Islet of Langerhans (tissue), 1 donor: Measurements from ENCODE around the gene DPEP2.
"Not testable (repeated sequence)": the region's sequence is repeated elsewhere in the genome, so short reads cannot be mapped to it uniquely, and the experiment has no call there.

Source experiments
- FAIRE-seq: peaks from one replicate; lab custom pipeline; 2011; peaks lifted over from hg19 to GRCh38; lab: Jason Lieb, UNC

Gene DPEP2

DNA sequence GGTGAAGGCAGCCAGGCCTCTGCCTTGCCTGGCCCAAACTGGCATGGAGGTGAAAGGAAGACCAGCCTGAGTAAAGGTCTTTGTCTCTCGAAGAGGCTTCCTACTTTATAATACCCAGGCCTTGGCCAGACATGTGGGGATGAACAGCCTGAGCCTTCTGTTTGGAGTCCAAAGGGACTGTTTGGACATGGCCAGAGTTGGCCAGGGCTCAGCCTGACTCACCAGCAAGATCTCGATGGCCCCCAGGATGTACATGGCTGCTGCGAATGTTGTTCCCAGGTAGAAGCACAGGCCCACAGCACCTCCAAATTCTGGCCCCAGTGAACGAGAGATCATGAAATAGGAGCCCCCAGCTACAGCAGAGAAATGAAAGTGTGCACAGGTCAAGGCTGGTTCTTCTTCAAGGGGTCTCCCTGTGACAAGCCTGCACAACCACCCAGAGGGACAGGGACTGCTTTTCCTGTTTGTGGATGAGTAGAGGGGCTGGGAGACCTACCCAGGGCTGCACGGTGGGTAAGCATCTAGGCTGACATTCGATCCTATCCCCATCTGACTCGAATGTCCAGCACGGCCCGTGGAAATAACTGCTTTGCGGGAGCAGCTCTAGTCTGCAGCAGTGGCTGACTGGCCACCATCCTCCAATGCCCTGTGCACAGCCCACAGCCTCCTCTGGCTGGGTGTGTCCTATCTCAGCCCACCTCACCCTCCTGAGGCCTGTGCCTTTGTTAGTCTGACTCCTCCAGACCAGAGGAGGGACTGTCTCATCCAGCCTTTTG, 44.7 kb downstream of the DPEP2 start:
- no peak for FAIRE-seq

DNA sequence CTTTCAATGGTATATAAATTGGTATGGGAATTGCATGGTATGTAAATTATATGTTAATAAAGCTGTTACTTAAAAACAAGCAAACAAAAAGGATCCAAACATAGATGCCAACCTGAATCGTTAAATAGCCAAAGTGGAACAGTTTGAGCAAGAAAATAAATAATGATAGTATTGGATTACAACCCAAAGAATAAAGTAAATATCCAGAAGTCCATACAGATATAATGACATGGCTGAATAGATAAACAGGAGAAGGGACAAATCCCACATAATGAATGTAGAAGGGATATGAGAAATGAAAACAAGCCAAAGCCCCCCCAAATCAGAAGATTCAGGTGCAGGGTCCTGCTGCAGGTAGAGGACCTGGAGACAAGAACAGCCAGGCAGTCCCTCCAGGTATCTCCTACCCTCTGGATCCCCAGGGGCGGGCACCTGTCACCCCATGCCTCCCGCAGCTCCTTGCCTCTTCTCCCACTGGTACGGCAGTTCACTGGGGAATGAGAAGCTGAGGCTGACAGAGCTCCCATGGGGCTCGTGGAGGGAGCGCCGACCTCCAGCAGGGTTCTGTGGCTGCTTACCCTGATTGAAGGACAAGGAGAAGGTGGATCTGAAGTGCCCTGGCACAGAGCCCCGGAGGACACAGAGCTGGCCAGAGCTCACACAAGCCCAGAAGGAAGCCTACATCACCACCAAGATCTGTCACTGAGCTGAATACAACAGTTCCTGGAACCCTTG, 45.5 kb downstream of the DPEP2 start:
- no peak for FAIRE-seq

GRCh38 chr16:67951485-67951884, 47.8 kb downstream of the DPEP2 start:
- no peak for FAIRE-seq

DNA sequence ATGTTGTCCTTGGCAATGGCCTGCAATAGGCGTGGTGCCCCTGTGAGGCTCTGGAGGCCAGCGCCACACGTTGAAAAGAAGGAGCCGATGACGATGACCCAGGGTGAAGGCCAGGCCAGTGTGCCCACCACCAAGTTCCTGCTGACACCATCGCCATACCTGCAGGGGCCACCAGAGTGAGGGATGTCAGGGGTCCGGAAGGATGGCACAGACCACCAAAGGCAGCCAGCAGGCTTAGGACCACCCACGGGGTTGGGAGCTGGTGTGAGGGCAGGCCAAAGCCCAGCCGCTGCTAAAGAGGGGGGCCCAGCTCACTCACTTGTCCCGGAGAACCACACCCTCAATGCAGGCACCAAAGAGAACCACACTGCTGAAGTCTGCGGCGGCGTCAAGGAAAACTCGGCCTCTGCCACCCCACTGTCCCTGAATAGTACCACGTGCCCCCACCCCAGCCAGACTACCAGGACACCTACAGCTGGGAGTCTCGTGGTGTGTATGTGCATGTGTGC, 48.9 kb downstream of the DPEP2 start:
- FAIRE-seq: no peak

DNA sequence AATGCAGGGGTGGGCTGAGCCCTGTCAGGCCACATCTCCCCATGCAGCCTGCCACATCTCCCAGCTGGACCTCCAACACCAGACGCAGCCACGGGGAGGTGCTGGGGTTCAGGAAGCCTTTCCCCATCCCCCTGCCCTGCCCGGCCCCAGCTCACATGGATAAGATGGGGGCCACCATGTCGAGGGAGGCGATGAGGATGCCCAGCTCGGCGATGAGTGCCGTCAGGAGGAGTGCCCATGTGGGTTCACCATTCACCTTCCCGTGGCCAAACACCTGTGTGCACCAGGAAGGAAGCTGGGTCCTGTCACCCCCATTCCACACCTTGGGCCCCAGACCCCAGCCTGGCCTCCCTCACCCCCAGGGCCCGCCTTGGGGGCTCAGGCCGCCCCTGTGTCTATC, 49.6 kb downstream of the DPEP2 start:
- FAIRE-seq: no peak

- FAIRE-seq: no peak
These were observed 51.3 kb downstream of the DPEP2 start for GRCh38 chr16:67948015-67948414.

- no peak for FAIRE-seq
These were observed 52.2 kb downstream of the DPEP2 start for GRCh38 chr16:67946966-67947558.

- FAIRE-seq: no peak
These were observed 53.1 kb downstream of the DPEP2 start for GRCh38 chr16:67946128-67946569.

- FAIRE-seq: no peak
These were observed 53.8 kb downstream of the DPEP2 start for GRCh38 chr16:67945392-67945933.

GRCh38 chr16:67944690-67945391, 54.4 kb downstream of the DPEP2 start:
- no peak for FAIRE-seq

DNA sequence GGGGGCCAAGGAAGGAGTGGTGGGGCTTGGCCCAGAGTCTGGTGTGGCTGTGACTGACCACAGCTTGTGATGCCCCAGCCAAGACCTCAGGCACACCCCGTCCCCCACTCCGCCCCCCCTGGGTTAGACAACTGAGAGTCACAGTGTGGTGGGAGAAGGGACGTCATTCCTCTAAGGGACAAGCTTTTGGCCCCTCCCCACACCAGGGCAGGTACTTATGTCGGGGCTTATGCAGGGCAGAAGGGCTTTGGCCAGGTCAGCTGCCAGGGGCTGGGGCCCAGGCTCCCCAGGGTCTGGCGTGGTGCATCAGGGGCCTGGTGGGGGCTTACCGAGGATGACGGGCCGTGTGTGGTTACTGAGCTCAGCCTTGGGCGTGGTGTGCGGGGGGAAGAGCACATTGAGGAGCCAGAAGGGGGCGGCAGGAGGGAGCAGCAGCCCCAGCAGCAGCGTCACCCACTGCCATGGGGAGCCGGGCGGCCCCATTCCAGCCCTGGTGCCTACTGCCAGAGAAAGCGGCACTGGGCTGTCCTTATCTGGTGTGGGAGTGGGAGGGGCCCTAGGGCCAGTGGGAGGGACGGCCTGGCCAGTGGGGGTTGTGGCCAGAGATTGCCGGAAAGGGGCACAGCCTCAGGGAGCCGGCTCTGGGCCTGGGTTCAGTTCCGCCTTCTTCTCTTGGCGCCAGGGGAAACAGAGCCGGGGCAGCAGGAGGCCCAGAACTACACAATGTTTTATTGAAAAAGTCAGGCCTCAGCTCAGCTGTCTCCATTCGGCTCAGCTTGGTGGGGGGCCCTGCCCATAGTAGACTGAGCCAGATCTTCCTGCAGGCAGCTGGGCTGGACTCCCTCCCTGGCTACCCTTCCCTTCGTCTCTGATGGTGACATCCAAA, 55.4 kb downstream of the DPEP2 start, which contains the start of gene LCAT:
LCAT (minus strand) TSS at position 502 of the 886 bp plus-strand sequence; CDS start at position 483, 19 bp downstream.
- FAIRE-seq: no peak

GRCh38 chr16:67943256-67943618, 56.0 kb downstream of the DPEP2 start:
- FAIRE-seq: no peak

DNA sequence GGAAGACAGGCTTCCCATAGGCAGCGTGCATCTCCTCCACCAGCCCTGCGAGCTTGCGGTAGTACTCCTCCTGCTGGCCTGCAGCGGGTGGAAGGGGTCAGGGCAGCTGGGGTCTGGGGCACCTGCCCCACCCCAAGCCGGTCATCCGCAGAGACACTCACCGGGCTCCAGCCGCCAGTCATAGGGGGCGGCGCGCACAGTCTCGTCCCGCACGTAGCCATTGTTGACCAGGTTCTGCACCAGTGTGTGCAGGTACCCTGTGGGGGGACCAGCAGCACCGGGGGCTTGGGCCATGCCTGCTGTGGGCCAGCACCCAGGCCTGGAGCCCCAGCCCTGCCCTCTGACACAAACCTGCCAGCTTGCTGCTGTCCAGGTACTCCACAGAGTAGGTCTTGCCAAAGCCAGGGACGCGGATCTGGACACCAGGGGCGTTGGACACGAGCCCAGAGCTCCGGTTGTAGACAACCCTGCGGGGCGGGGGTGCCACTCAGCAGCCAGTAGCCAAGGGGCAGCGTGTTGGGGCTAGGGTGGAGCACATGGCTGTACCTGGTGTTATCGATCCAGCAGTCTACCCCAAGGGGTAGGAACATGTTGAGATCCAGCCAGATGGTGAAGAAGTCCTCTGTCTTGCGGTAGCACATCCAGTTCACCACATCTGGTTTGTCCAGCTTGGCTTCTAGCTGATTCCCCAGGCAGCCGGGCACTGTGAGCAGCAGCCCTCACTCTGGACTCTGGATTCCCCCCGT, 56.6 kb downstream of the DPEP2 start:
- FAIRE-seq: no peak

- no peak for FAIRE-seq
These were observed 57.1 kb downstream of the DPEP2 start for GRCh38 chr16:67942200-67942509.

- no peak for FAIRE-seq
These were observed 57.6 kb downstream of the DPEP2 start for GRCh38 chr16:67941469-67942199.

- FAIRE-seq: no peak
These were observed 58.7 kb downstream of the DPEP2 start for GRCh38 chr16:67940446-67941089.

DNA sequence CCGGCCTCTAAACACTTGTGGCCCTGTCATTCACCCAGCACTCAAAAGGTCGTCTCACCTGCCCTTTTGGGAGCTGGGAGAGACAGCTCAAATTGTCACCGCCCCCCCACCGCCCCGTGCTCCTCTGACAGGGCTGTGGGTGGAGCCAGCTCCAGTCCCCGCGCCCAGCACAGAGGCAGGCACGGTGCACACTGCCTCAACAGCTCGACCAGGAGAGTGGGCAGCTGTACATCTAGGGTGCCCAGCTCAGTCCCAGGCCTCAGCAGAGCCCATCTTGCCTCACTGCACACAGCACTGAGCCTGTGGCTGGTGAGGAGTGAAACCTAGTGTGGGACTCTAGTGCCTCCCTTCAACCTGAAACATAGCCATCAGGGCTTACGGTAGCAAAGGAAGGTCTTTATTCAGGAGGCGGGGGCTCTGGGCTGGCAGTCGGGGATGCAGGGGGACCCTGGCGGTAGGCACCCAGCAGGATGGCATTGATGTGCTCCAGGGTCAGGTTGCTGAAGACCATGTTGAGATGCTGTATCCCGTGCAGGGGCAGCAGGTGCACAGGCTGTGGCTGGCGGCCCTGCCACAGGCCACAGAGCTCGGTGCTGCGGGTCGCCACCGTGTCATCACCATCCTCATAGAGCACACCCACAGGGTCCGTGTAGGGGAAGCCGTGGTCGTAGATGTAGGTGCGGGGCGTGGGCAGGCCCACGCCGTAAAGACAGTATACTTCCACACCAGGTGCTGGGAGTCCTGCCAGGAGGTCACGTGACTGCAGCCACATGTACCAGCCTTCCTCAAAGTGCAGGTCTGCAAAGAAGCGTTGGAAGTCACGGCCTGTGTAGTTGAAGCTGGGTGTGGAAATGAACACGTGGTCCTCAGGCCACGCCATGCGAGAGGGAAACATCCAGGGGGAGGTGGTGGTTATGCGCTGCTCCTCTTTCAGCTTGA, 59.5 kb downstream of the DPEP2 start:
- no peak for FAIRE-seq

DNA sequence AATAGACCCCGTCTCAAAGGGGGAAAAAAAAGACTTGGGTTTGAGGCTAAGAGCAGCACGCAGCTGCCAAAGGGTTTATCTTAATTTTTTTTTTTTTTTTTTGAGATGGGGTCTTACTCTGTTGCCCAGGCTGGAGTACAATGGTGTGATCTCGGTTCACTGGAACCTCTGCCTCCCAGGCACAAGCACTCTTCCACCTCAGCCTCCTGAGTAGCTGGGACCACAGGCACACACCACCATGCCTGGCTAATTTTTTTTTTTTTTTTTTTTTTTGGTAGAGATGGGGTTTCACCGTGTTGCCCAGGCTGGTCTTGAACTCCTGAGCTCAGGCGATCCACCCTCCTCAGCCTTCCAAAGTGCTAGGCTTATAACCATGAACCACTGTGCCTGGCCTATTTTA, 61.6 kb downstream of the DPEP2 start:
- not testable (repeated sequence) for FAIRE-seq
